Thoracic aorta (tissue), 2 donors: ENCODE data around the gene TPPP3. TPM values are rescaled to one million over a fixed set of nuclear protein-coding genes. Genes with fewer than 3 reads are reported as not detected.

Source experiments
- ATAC-seq: fragments of 150-250 bp; one replicate; pipeline ENCODE4 v1.8.0; 2017; ENCODE audit warnings: low read depth; ENCODE audit not compliant: insufficient number of reproducible peaks, low FRiP score
- DNase-seq: peaks from one replicate; pipeline ENCODE4 v3.0.0-alpha.2; 2020; ENCODE audit warnings: low spot score
- H3K27ac ChIP-seq, 2 donors: fragments of 200-600 bp; sonication (generic); 1 replicate in 1 of 2; 2 replicates in 1 of 2; pipeline ENCODE4 v1.5.1; 2016; ENCODE audit warnings: mild to moderate bottlenecking in 2 of 2, moderate library complexity in 2 of 2
- H3K27me3 ChIP-seq: fragments of 200-600 bp; sonication (generic); replicated peaks from 2 replicates; pipeline ENCODE4 v1.6.0; 2016; ENCODE audit warnings: mild to moderate bottlenecking; ENCODE audit not compliant: insufficient read depth
- H3K36me3 ChIP-seq: fragments of 200-600 bp; sonication (generic); one replicate; pipeline ENCODE4 v1.5.1; 2016
- H3K4me1 ChIP-seq, 2 donors: fragments of 200-600 bp; sonication (generic); 1 replicate in 1 of 2; 2 replicates in 1 of 2; pipeline versions ENCODE4 v1.5.1 to v1.6.0; 2016; ENCODE audit warnings: low read depth in 2 of 2, mild to moderate bottlenecking in 1 of 2; ENCODE audit not compliant: control insufficient read depth in 1 of 2
- H3K4me3 ChIP-seq: fragments of 200-600 bp; sonication (generic); 2 replicates; pipeline ENCODE4 v1.5.1; 2016; ENCODE audit warnings: mild to moderate bottlenecking
- H3K9me3 ChIP-seq: fragments of 200-600 bp; sonication (generic); 2 replicates; pipeline ENCODE4 v1.5.1; 2016
- CTCF ChIP-seq: fragments of 200-600 bp; sonication (generic); IDR thresholded peaks from one replicate; pipeline ENCODE4 v1.5.1; 2019; ENCODE audit warnings: antibody characterized with exemption
- total RNA-seq, 2 donors: library from RNA; depleted of rRNA; stranded (reverse); fragments of >200 nt; gene quantifications; one replicate each; pipeline versions ENCODE4 v1.1.0 to v1.2.3, GENCODE V29; 2016

Gene TPPP3
- total RNA-seq, 2 donors from 2014 or later, result 12.6 to 34.9 TPM

GRCh38 chr16:67397812-67398545 lies 4.7 kb upstream of the TPPP3 start:
- no peak for TF ChIP-seq CTCF
- Histone ChIP-seq H3K36me3 (no peaks in the 10 kb centered on the region), H3K9me3 (no peaks in the 10 kb centered on the region), H3K27ac (no peak overlapping the region), H3K4me3 (no peak overlapping the region), H3K4me1 (peaks cover 6 to 25% of the 10 kb centered on the region in 2 donors), H3K27me3 (peaks cover 3% of the 10 kb centered on the region)
- no peak for ATAC-seq
- no peak for DNase-seq

GRCh38 chr16:67397036-67397801 lies 3.9 kb upstream of the TPPP3 start:
- peaks cover 3% of the 10 kb centered on the region for H3K27me3 ChIP-seq
- ATAC-seq (no peak), DNase-seq (no peak)
- no peak for TF ChIP-seq CTCF
- H3K27ac ChIP-seq, result no peak overlapping the region
- H3K36me3 ChIP-seq, result no peaks in the 10 kb centered on the region
- peaks cover 6 to 28% of the 10 kb centered on the region in 2 donors for H3K4me1 ChIP-seq
- no peak overlapping the region for H3K4me3 ChIP-seq
- H3K9me3 ChIP-seq, result no peaks in the 10 kb centered on the region

GRCh38 chr16:67396159-67397035 lies 3.1 kb upstream of the TPPP3 start:
- no peak overlapping the region for H3K27ac ChIP-seq
- DNase-seq, result peak; percentile 58

GRCh38 chr16:67395458-67396158 lies 2.3 kb upstream of the TPPP3 start:
- H3K4me1 ChIP-seq, result peaks cover 6 to 28% of the 10 kb centered on the region in 2 donors
- H3K27me3 ChIP-seq, result peaks cover 3% of the 10 kb centered on the region
- DNase-seq, result no peak
- no peaks in the 10 kb centered on the region for H3K9me3 ChIP-seq
- H3K27ac ChIP-seq, result no peak overlapping the region
- no peaks in the 10 kb centered on the region for H3K36me3 ChIP-seq
- no peak overlapping the region for H3K4me3 ChIP-seq
- no peak for ATAC-seq
- no peak for TF ChIP-seq CTCF

More at GRCh38 chr16:67396159-67397035, 3.1 kb upstream of the TPPP3 start:
- no peak for ATAC-seq
- no peaks in the 10 kb centered on the region for H3K36me3 ChIP-seq
- no peak for TF ChIP-seq CTCF
- H3K4me3 ChIP-seq, result no peak overlapping the region
- no peaks in the 10 kb centered on the region for H3K9me3 ChIP-seq
- H3K4me1 ChIP-seq, result peaks cover 6 to 28% of the 10 kb centered on the region in 2 donors
- peaks cover 3% of the 10 kb centered on the region for H3K27me3 ChIP-seq
